Measurements from ENCODE around the gene MYH14. TPM values are rescaled to one million over a fixed set of nuclear protein-coding genes. Genes with fewer than 3 reads are reported as not detected.
A peak's percentile ranks its signal among the peaks of the same experiment; 100 is the strongest.

The MYH14 gene
- total RNA-seq, 1 donor from 2014 or later = 0.59 TPM

- peak overlapping the region; percentile 2 for H3K4me3 Mint-ChIP-seq (ENCODE audit: unreplicated experiment)
- DNase-seq = peak; percentile 70
- H3K36me3 Mint-ChIP-seq (ENCODE audit: unreplicated experiment) = no peaks in the 10 kb centered on the region
- no peaks in the 10 kb centered on the region for H3K4me1 Mint-ChIP-seq (ENCODE audit: low read depth, unreplicated experiment)
- H3K9me3 Mint-ChIP-seq (ENCODE audit: unreplicated experiment) = peaks cover 4% of the 10 kb centered on the region
- TF ChIP-seq CTCF (IDR thresholded peaks at IDR 0.05; ENCODE audit: partially characterized antibody, unreplicated experiment) = peak; percentile 90
- no peak overlapping the region for H3K27ac Mint-ChIP-seq (ENCODE audit: unreplicated experiment)
- peaks cover 3% of the 10 kb centered on the region for H3K27me3 Mint-ChIP-seq (ENCODE audit: unreplicated experiment)
Observed at GRCh38 chr19:50357178-50358100, 154.0 kb downstream of the MYH14 start.

GRCh38 chr19:50358483-50359327 is 155.3 kb downstream of the MYH14 start:
- Mint-ChIP-seq H3K4me1 (ENCODE audit: low read depth, unreplicated experiment) (no peaks in the 10 kb centered on the region), H3K27ac (ENCODE audit: unreplicated experiment) (no peak overlapping the region), H3K36me3 (ENCODE audit: unreplicated experiment) (no peaks in the 10 kb centered on the region)

GRCh38 chr19:50359328-50359818 is 156.0 kb downstream of the MYH14 start:
- peaks cover 3% of the 10 kb centered on the region for H3K27me3 Mint-ChIP-seq (ENCODE audit: unreplicated experiment)
- no peaks in the 10 kb centered on the region for H3K4me1 Mint-ChIP-seq (ENCODE audit: low read depth, unreplicated experiment)
- DNase-seq = no peak
- no peak overlapping the region for H3K27ac Mint-ChIP-seq (ENCODE audit: unreplicated experiment)
- H3K4me3 Mint-ChIP-seq (ENCODE audit: unreplicated experiment) = no peak overlapping the region
- peaks cover 7% of the 10 kb centered on the region for H3K9me3 Mint-ChIP-seq (ENCODE audit: unreplicated experiment)
- no peaks in the 10 kb centered on the region for H3K36me3 Mint-ChIP-seq (ENCODE audit: unreplicated experiment)
- TF ChIP-seq CTCF (IDR thresholded peaks at IDR 0.05; ENCODE audit: partially characterized antibody, unreplicated experiment) = no peak

More at GRCh38 chr19:50358483-50359327, 155.3 kb downstream of the MYH14 start:
- DNase-seq = no peak
- Mint-ChIP-seq H3K9me3 (ENCODE audit: unreplicated experiment) (peaks cover 5% of the 10 kb centered on the region), H3K27me3 (ENCODE audit: unreplicated experiment) (peaks cover 3% of the 10 kb centered on the region), H3K4me3 (ENCODE audit: unreplicated experiment) (no peak overlapping the region)
- no peak for TF ChIP-seq CTCF (IDR thresholded peaks at IDR 0.05; ENCODE audit: partially characterized antibody, unreplicated experiment)

Other genes with a start within 250 kb of the MYH14 start
- not detected for gene SIGLEC11, start 242.4 kb upstream of the MYH14 start, total RNA-seq (ENCODE audit: unreplicated experiment)
- gene VRK3, start 178.2 kb upstream of the MYH14 start, total RNA-seq (ENCODE audit: unreplicated experiment) = 44.5 TPM
- gene ZNF473, start 177.6 kb upstream of the MYH14 start, total RNA-seq (ENCODE audit: unreplicated experiment) = 13.4 TPM
- not detected for gene IZUMO2, start 40.3 kb upstream of the MYH14 start, total RNA-seq (ENCODE audit: unreplicated experiment)
- 10.6 TPM for gene KCNC3, start 125.8 kb downstream of the MYH14 start, total RNA-seq (ENCODE audit: unreplicated experiment)
- gene NAPSA, start 162.0 kb downstream of the MYH14 start, total RNA-seq (ENCODE audit: unreplicated experiment) = 0.88 TPM
- gene NR1H2, start 172.8 kb downstream of the MYH14 start, total RNA-seq (ENCODE audit: unreplicated experiment) = 28.3 TPM
- 38.9 TPM for gene POLD1, start 180.7 kb downstream of the MYH14 start, total RNA-seq (ENCODE audit: unreplicated experiment)
- gene SPIB, start 215.3 kb downstream of the MYH14 start, total RNA-seq (ENCODE audit: unreplicated experiment) = 2.7 TPM
- gene MYBPC2, start 229.3 kb downstream of the MYH14 start, total RNA-seq (ENCODE audit: unreplicated experiment) = 0.61 TPM

Data from glutamatergic neuron (in vitro differentiated cells).